Skeletal muscle satellite cell (primary cell): ENCODE measurements around the gene KCTD14.

Experiments used
- H3K27me3 ChIP-seq: 2 replicates; pipeline ENCODE4 v1.7.0; 2013; ENCODE audit warnings: low read length; ENCODE audit not compliant: control insufficient read depth, insufficient read depth
- H3K36me3 ChIP-seq: 2 replicates; pipeline ENCODE4 v1.7.0; 2013; ENCODE audit warnings: mild to moderate bottlenecking, control low read depth, low read length; ENCODE audit not compliant: insufficient read depth
- H3K4me1 ChIP-seq: 2 replicates; pipeline ENCODE4 v1.7.0; 2013; ENCODE audit warnings: low read length; ENCODE audit not compliant: control insufficient read depth, insufficient read depth
- H3K4me2 ChIP-seq: 2 replicates; pipeline ENCODE4 v1.7.0; 2013; ENCODE audit warnings: mild to moderate bottlenecking, low read length
- H3K4me3 ChIP-seq: 2 replicates; pipeline ENCODE4 v1.7.0; 2013; ENCODE audit warnings: low read length
- H3K9ac ChIP-seq: 2 replicates; pipeline ENCODE4 v1.7.0; 2013; ENCODE audit warnings: mild to moderate bottlenecking, low read depth, low read length, moderate library complexity
- H3K9me3 ChIP-seq: replicated peaks from 2 replicates; pipeline ENCODE4 v1.7.0; 2013; ENCODE audit warnings: mild to moderate bottlenecking, control low read depth, low read length

KCTD14 gene

GRCh38 chr11:77981346-77981947 lies 41.6 kb downstream of the KCTD14 start:
- Histone ChIP-seq H3K9ac (no peak overlapping the region), H3K27me3 (no peaks in the 10 kb centered on the region), H3K4me3 (no peak overlapping the region), H3K36me3 (peaks cover 20% of the 10 kb centered on the region), H3K4me1 (no peaks in the 10 kb centered on the region), H3K9me3 (no peaks in the 10 kb centered on the region), H3K4me2 (no peak overlapping the region)

- Histone ChIP-seq H3K36me3 (peaks cover 10% of the 10 kb centered on the region), H3K9ac (no peak overlapping the region), H3K4me3 (no peak overlapping the region), H3K9me3 (no peaks in the 10 kb centered on the region), H3K4me1 (no peaks in the 10 kb centered on the region), H3K4me2 (no peak overlapping the region), H3K27me3 (no peaks in the 10 kb centered on the region)
Measured at GRCh38 chr11:77968337-77968736, 54.7 kb downstream of the KCTD14 start.

- peaks cover 10% of the 10 kb centered on the region for H3K36me3 ChIP-seq
- no peaks in the 10 kb centered on the region for H3K9me3 ChIP-seq
- no peak overlapping the region for H3K4me3 ChIP-seq
- H3K9ac ChIP-seq, result no peak overlapping the region
- H3K4me2 ChIP-seq, result no peak overlapping the region
- no peaks in the 10 kb centered on the region for H3K4me1 ChIP-seq
- H3K27me3 ChIP-seq, result no peaks in the 10 kb centered on the region
Measured at GRCh38 chr11:77967753-77968152, 55.3 kb downstream of the KCTD14 start.

GRCh38 chr11:77967121-77967520 lies 56.0 kb downstream of the KCTD14 start:
- no peaks in the 10 kb centered on the region for H3K27me3 ChIP-seq
- H3K4me1 ChIP-seq, result no peaks in the 10 kb centered on the region
- no peak overlapping the region for H3K4me2 ChIP-seq
- peaks cover 10% of the 10 kb centered on the region for H3K36me3 ChIP-seq
- H3K9me3 ChIP-seq, result no peaks in the 10 kb centered on the region
- H3K9ac ChIP-seq, result no peak overlapping the region
- no peak overlapping the region for H3K4me3 ChIP-seq

DNA sequence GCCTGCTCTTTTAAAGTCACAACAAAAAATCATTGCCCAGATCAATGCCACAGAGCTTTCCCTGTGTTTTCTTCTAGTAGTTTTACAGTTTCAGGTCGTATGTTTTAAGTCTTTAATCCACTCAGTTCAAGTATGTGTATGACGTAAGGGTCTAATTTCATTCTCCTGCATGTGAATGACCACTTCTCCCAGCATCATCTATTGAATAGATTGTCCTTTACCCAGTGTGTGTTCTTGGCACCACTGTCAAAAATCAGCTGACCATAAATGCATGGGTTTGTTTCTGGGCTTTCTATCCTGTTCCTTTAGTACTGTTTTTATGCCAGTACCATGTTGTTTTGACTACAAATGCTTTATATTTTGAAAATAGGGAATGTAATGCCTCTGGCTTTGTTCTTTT lies 56.7 kb downstream of the KCTD14 start:
- Histone ChIP-seq H3K4me3 (no peak overlapping the region), H3K4me1 (no peaks in the 10 kb centered on the region), H3K9ac (no peak overlapping the region), H3K36me3 (peaks cover 10% of the 10 kb centered on the region), H3K9me3 (no peaks in the 10 kb centered on the region), H3K27me3 (no peaks in the 10 kb centered on the region), H3K4me2 (no peak overlapping the region)
